ENCODE data around the gene SUGCT.

- TF ChIP-seq CTCF (IDR thresholded peaks at IDR 0.05) (no peak), POLR2AphosphoS5 (IDR thresholded peaks at IDR 0.05) (no peak)
Observed at GRCh38 chr7:40425696-40426095, 290.9 kb downstream of the SUGCT start.

All from esophagus muscularis mucosa (tissue), 3 donors.